OCI-LY3 (cell line): ENCODE data around the gene TDP2.

Experiments
- H2AFZ ChIP-seq: fragments of 200-600, 300-600 bp; shearing (Covaris generic); 2 replicates; pipeline ENCODE4 v1.6.0; 2014; ENCODE audit warnings: antibody characterized with exemption, low read depth, low read length
- H3K27ac ChIP-seq: fragments of 200-600, 300-600 bp; sonication (generic); 2 replicates; pipeline ENCODE4 v1.5.1; 2014; ENCODE audit warnings: mild to moderate bottlenecking, low read length, moderate library complexity, mixed read lengths
- H3K27me3 ChIP-seq: fragments of 200-600, 300-600 bp; sonication (generic); 2 replicates; pipeline ENCODE4 v1.6.1; 2014; ENCODE audit warnings: low read depth, low read length, mixed read lengths
- H3K36me3 ChIP-seq: fragments of 200-600, 300-600 bp; sonication (generic); replicated peaks from 2 replicates; pipeline ENCODE3; 2014; ENCODE audit warnings: low read depth, low read length, mixed read lengths
- H3K4me1 ChIP-seq: fragments of 300-600, 200-600 bp; sonication (generic); 2 replicates; pipeline ENCODE4 v1.6.1; 2014; ENCODE audit warnings: low read length, mixed read lengths
- H3K4me2 ChIP-seq: fragments of 200-600, 300-600 bp; sonication (generic); 2 replicates; pipeline ENCODE4 v1.6.1; 2014; ENCODE audit warnings: low read length, mixed read lengths
- H3K4me3 ChIP-seq: fragments of 300-600, 200-600 bp; sonication (generic); 2 replicates; pipeline ENCODE4 v1.5.1; 2014; ENCODE audit warnings: antibody characterized with exemption, mild to moderate bottlenecking, low read length, moderate library complexity
- H3K79me2 ChIP-seq: fragments of 300-600, 200-600 bp; shearing (Covaris generic); 2 replicates; pipeline ENCODE4 v1.6.1; 2014; ENCODE audit warnings: mild to moderate bottlenecking, low read length, mixed read lengths
- H3K9ac ChIP-seq: fragments of 300-600, 200-600 bp; shearing (Covaris generic); 2 replicates; pipeline ENCODE4 v1.6.0; 2014; ENCODE audit warnings: mild to moderate bottlenecking, low read length, moderate library complexity
- H3K9me3 ChIP-seq: fragments of 200-600, 300-600 bp; shearing (Covaris generic); 2 replicates; pipeline ENCODE4 v1.6.1; 2014; ENCODE audit warnings: low read length, mixed read lengths; ENCODE audit not compliant: insufficient read depth
- H4K20me1 ChIP-seq: fragments of 200-600, 300-600 bp; sonication (generic); 2 replicates; pipeline ENCODE4 v1.6.1; 2016; ENCODE audit warnings: low read length, mixed read lengths; ENCODE audit not compliant: insufficient read depth
- CTCF ChIP-seq: fragments of 200-600, 300-600 bp; sonication (generic); IDR thresholded peaks from 2 replicates; pipeline ENCODE4 v1.5.1; 2014; ENCODE audit warnings: antibody characterized with exemption, low read length, low read depth
- EZH2phosphoT487 ChIP-seq: fragments of 200-600 bp; shearing (Covaris generic); IDR thresholded peaks from 2 replicates; pipeline ENCODE4 v1.6.1; 2018; ENCODE audit warnings: antibody characterized with exemption, mixed run types, low read depth

TDP2 gene

GRCh38 chr6:24689964-24690363 lies 23.3 kb upstream of the TDP2 start:
- H3K4me1 ChIP-seq = peaks cover 5% of the 10 kb centered on the region; the same call in 1 of the 2 replicates
- H3K4me3 ChIP-seq = no peak overlapping the region
- no peaks in the 10 kb centered on the region for H3K79me2 ChIP-seq
- no peak overlapping the region for H3K27ac ChIP-seq
- no peaks in the 10 kb centered on the region for H4K20me1 ChIP-seq
- H3K36me3 ChIP-seq = no peaks in the 10 kb centered on the region
- H3K9ac ChIP-seq = no peak overlapping the region
- TF ChIP-seq EZH2phosphoT487 = no peak
- TF ChIP-seq CTCF = no peak
- H3K9me3 ChIP-seq = no peaks in the 10 kb centered on the region
- no peak overlapping the region for H2AFZ ChIP-seq
- no peak overlapping the region for H3K4me2 ChIP-seq
- no peaks in the 10 kb centered on the region for H3K27me3 ChIP-seq

GRCh38 chr6:24686946-24687345 lies 20.2 kb upstream of the TDP2 start:
- Histone ChIP-seq H3K9ac (no peak overlapping the region), H3K79me2 (no peaks in the 10 kb centered on the region), H3K4me3 (no peak overlapping the region), H3K4me1 (no peaks in the 10 kb centered on the region), H2AFZ (no peak overlapping the region), H3K4me2 (no peak overlapping the region), H3K27me3 (no peaks in the 10 kb centered on the region), H3K9me3 (no peaks in the 10 kb centered on the region), H3K27ac (no peak overlapping the region), H3K36me3 (no peaks in the 10 kb centered on the region), H4K20me1 (no peaks in the 10 kb centered on the region)
- TF ChIP-seq EZH2phosphoT487 (no peak), CTCF (no peak)

- no peak overlapping the region for H3K4me2 ChIP-seq
Measured at GRCh38 chr6:24686408-24686807, 19.7 kb upstream of the TDP2 start.

More at GRCh38 chr6:24686408-24686807, 19.7 kb upstream of the TDP2 start:
- Histone ChIP-seq H3K4me1 (no peaks in the 10 kb centered on the region), H2AFZ (no peak overlapping the region), H3K4me3 (no peak overlapping the region), H3K27me3 (no peaks in the 10 kb centered on the region), H4K20me1 (no peaks in the 10 kb centered on the region), H3K36me3 (no peaks in the 10 kb centered on the region), H3K27ac (no peak overlapping the region), H3K9ac (no peak overlapping the region), H3K79me2 (no peaks in the 10 kb centered on the region), H3K9me3 (no peaks in the 10 kb centered on the region)
- no peak for TF ChIP-seq CTCF
- no peak for TF ChIP-seq EZH2phosphoT487
